Astrocyte of the cerebellum (primary cell): ENCODE data around the gene MORN5.

Source experiments
- DNase-seq: peaks from one replicate; pipeline ENCODE4 v3.0.0-alpha.2; 2011; ENCODE audit warnings: low read depth
- H3K4me3 ChIP-seq: 2 replicates; pipeline ENCODE4 v1.5.1; 2011; ENCODE audit warnings: mild to moderate bottlenecking, low read depth, low read length, moderate library complexity
- in situ Hi-C: cut with HindIII; loops from 2 replicates; pipeline ENCODE4 v1.10.0; 2017; ENCODE audit warnings: low sequenced_read_pairs
- TF ChIP-seq, protein P1 (sequence below): IDR thresholded peaks from 2 replicates; pipeline ENCODE4 v1.5.1; 2012; ENCODE audit warnings: low read length, low read depth, moderate library complexity, mild to moderate bottlenecking; ENCODE audit errors: missing control alignments

Gene MORN5

DNA sequence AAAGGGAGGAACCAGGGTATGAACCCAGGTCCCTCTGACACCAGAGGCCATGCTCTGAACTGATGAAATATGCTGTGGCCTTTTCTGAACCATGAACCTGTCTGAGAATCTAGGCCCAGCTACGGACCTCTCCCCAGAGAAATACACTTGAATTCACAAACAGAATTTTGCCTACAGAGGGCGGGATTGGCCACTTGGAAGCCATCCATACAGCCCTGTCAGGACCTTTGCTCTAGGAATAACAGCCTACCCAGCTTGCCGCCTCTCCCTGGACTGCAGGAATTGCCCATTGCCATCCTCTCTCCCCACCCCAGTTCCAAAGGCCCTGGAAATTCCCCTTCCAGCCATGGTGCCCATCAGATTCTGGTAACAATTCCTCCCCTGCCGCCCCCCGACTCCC, 26.6 kb downstream of the MORN5 start:
- TF ChIP-seq, protein P1, sequence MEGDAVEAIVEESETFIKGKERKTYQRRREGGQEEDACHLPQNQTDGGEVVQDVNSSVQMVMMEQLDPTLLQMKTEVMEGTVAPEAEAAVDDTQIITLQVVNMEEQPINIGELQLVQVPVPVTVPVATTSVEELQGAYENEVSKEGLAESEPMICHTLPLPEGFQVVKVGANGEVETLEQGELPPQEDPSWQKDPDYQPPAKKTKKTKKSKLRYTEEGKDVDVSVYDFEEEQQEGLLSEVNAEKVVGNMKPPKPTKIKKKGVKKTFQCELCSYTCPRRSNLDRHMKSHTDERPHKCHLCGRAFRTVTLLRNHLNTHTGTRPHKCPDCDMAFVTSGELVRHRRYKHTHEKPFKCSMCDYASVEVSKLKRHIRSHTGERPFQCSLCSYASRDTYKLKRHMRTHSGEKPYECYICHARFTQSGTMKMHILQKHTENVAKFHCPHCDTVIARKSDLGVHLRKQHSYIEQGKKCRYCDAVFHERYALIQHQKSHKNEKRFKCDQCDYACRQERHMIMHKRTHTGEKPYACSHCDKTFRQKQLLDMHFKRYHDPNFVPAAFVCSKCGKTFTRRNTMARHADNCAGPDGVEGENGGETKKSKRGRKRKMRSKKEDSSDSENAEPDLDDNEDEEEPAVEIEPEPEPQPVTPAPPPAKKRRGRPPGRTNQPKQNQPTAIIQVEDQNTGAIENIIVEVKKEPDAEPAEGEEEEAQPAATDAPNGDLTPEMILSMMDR, result no peak
- H3K4me3 ChIP-seq, result no peak overlapping the region
- in situ Hi-C loops, result no loop called here
- DNase-seq, result no peak

DNA sequence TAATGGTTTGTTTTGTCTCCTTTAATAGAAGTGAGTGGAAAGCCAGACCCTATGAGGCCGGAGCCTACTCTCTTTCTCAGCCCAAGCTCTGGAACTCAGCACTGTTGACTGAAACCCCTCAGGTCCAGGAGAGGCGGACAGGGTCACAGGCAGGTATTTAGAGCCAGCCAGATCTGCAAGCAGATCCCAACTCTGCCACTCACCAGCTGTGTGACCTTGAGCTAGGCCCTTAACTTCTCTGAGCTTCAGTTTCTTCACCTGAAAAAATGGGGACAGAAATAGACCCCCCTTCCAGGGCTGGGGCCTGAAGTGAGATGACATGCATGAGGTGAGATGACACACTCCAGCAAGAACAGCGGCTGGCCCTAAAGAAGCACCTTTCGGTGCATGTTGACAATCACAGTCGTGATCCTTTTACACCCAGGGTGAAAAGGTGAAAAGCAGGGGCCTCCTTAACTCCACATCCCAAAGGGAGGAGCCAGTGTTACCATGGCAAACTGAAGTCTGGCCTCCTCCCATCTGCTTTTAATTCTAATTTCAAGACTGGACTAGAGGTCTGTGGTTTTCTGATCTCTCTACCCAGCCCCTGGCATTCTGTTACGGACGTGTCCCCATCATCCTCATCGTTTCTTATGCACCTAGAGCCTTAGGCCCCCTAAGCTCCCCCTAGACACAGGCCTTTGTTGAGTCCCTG, 27.2 kb downstream of the MORN5 start:
- H3K4me3 ChIP-seq, result no peak overlapping the region
- TF ChIP-seq, protein P1, result no peak
- in situ Hi-C loops, result no loop called here

DNA sequence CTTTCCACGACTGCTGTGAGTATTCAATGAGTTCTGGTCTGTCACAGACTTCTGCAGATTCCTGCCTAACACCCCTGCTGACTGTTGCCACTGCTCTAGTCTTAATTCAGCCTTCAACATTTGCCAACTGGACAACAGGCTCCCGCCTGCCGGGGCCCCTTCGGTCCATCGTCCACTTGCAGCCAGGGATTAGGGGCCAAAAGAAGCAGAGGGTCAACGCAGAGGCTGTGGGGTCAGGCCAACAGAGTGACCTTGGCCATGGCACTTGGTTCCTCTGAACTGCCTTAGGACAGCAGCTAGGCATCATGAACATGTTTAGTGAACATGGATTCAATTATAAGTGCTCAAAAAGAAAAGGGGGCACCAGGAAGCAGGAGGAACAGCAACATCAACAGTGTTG, 28.7 kb downstream of the MORN5 start:
- in situ Hi-C loops, result no loop called here
- no peak for DNase-seq
- TF ChIP-seq, protein P1, result no peak
- no peak overlapping the region for H3K4me3 ChIP-seq

More for the DNA sequence above, 27.2 kb downstream of the MORN5 start:
- no peak for DNase-seq

DNA sequence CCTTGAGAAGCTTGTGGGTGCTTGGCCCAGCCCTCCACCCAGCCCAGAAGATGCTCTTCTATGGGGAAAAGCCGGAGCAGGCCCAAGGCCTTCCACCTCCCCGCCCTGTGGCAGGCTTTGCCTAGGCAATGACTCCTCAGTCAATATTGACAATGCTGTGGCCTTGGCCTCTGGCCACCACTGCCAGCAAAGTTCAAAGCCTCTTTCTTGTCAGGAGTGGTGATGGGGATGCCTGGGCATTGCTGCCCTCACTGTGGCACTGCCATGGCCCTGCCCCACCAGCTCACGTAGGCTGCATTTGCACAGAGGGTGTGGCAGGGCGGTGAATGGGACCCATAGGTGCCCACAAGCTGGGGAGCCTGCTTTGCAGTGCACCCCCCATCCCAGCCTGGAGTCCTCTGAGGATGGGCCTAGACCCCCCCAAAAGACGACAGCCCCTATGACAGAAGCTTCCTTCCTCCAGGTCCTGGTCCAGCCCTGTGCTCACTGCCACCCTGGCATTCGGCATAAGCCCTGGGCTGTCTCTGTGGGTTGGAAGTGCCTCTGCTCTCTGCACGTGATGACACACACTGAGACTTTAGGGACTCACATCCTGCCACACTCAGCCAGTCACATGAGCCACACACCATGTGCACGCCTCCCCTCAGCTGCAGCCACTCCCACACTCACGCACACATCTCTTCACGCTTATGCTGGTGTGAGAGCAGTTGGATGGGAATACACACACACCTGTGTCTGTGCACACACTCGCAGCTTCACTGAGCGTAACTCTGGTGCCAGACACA, 31.1 kb downstream of the MORN5 start:
- in situ Hi-C loops, result no loop called here
- TF ChIP-seq, protein P1, result no peak
- DNase-seq, result no peak
- no peak overlapping the region for H3K4me3 ChIP-seq

DNA sequence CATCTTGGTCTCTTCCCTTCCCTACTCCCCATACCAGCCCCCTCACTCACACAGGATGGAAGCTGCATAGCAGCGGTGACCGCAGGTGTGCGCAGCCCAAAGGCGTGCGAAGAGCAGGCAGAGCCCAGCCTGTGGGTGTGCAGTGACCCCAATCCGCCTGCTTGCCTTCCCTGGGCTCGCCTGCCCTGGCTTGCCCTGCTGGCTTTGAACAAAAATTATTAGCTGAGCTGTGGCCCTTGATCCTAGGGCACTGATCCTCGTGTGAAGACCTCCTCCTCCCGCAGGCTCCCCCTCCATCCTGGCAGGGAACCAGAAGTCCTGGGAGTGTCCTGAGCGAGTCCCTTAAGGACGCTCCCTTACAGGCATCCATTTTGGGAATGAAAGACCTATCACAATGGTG, 31.9 kb downstream of the MORN5 start:
- DNase-seq, result no peak
- in situ Hi-C loops, result no loop called here
- H3K4me3 ChIP-seq, result no peak overlapping the region
- TF ChIP-seq, protein P1, result no peak

DNA sequence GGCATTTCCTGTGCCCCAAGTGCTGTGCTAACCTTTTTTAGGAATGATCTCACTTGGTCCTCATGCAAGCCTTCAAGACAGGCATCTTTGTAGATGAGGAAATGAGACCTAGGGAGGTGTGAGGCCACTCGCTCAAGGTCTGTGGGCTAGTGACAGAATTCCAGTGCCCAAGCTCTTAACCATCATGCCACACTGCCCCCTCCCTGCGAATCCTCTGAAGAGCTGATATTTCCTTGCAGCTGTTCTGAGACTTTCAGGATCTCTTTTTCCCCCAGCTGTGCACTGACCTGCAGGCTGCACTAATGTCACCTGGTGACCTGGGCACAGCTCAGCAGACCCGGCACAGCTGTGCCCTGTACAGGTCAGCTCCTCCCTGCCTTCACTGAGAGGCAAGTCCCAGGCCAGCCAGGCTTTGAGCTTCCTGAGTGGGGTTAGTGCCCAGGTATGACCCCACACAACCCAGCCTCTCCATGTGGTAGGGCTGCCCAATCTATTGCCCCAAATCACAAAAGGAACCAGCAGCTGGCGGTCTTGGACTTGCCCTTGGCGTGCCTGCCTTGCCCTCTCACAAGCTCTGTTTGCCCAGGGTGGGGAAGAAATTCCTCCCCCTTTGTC, 32.7 kb downstream of the MORN5 start:
- in situ Hi-C loops, result no loop called here
- no peak overlapping the region for H3K4me3 ChIP-seq
- TF ChIP-seq, protein P1, result no peak
- no peak for DNase-seq
